GM12878 (cell line): ENCODE results near the gene CTIF. TPM values are rescaled to one million over a fixed set of nuclear protein-coding genes. Genes with fewer than 3 reads are reported as not detected.

Experiments
- ATAC-seq: fragments of 200-7000 bp; cut with Tn5 transposase; 3 replicates; pipeline ENCODE4 v1.9.1; 2020; ENCODE audit warnings: mild to moderate bottlenecking, moderate library complexity
- BruUV-seq: library from RNA; stranded (reverse); fragments of 400-500 nt; replicated peaks from 2 replicates; lab custom pipeline; 2021; lab: Mats Ljungman, UMichigan
- CTCF ChIA-PET: fragments of 300-600 bp; sonication (Branson Sonifier 250); formaldehyde crosslinking; extraction: SDS; loops from one replicate; lab custom pipeline; 2021; ENCODE audit warnings: inconsistent platforms; lab: Yijun Ruan, JAX
- POLR2A ChIA-PET: fragments of 350-600 bp; formaldehyde crosslinking; extraction: SDS; loops from one replicate; lab custom pipeline; 2021; ENCODE audit warnings: inconsistent platforms; lab: Charles Lee
- RAD21 ChIA-PET: fragments of 300-600 bp; sonication (Branson Sonifier 250); formaldehyde crosslinking; loops from one replicate; lab custom pipeline; 2023; ENCODE audit warnings: antibody characterized with exemption; ENCODE audit not compliant: unreplicated experiment; lab: Charles Lee
- SMC1A ChIA-PET: fragments of 300-600 bp; sonication (Branson Sonifier 250); formaldehyde crosslinking; loops from one replicate; lab custom pipeline; 2023; ENCODE audit not compliant: unreplicated experiment, uncharacterized antibody; lab: Charles Lee
- DNase-seq: peaks from one replicate; pipeline ENCODE4 v3.0.0-alpha.2; 2011; ENCODE audit warnings: low read depth, low spot score
- FAIRE-seq: peaks from 3 replicates; lab custom pipeline; 2011; peaks lifted over from hg19 to GRCh38; lab: Jason Lieb, UNC
- H2AFZ ChIP-seq: 2 replicates; pipeline ENCODE4 v1.6.0; 2011; ENCODE audit warnings: low read depth, low read length, control low read depth; ENCODE audit not compliant: control insufficient read depth
- H3K27ac ChIP-seq: 2 replicates; pipeline ENCODE4 v1.5.1; 2011; ENCODE audit warnings: control low read depth; ENCODE audit not compliant: control insufficient read depth, insufficient read depth
- H3K27me3 ChIP-seq, 2 experiments: replicated peaks in 1 of 2; 2 replicates each; pipeline versions ENCODE4 v1.6.0 to v1.6.1; 2011; ENCODE audit warnings: low read length in 1 of 2; ENCODE audit not compliant: control insufficient read depth in 2 of 2, insufficient read depth in 2 of 2
- H3K36me3 ChIP-seq, 2 experiments: 2 replicates each; pipeline ENCODE4 v1.5.1; 2011; ENCODE audit warnings: low read length in 1 of 2; ENCODE audit not compliant: control insufficient read depth in 2 of 2, insufficient read depth in 2 of 2
- H3K4me1 ChIP-seq: 2 replicates; pipeline ENCODE4 v1.6.1; 2011; ENCODE audit warnings: mild to moderate bottlenecking, low read length, moderate library complexity, mixed read lengths; ENCODE audit not compliant: control insufficient read depth, insufficient read depth
- H3K4me2 ChIP-seq: 2 replicates; pipeline ENCODE4 v1.6.0; 2011; ENCODE audit warnings: control low read depth; ENCODE audit not compliant: control insufficient read depth, insufficient read depth
- H3K4me3 ChIP-seq: fragments of 200-600 bp; sonication (generic); 2 replicates; pipeline ENCODE4 v1.5.1; 2016
- H3K79me2 ChIP-seq: 2 replicates; pipeline ENCODE4 v1.6.0; 2011; ENCODE audit warnings: low read length; ENCODE audit not compliant: control insufficient read depth, insufficient read depth
- H3K9ac ChIP-seq: 2 replicates; pipeline ENCODE4 v1.8.0; 2011; ENCODE audit warnings: low read length, control low read depth, mixed read lengths; ENCODE audit not compliant: control insufficient read depth, insufficient read depth
- H3K9me3 ChIP-seq: replicated peaks from 3 replicates; pipeline ENCODE4 v1.5.1; 2011; ENCODE audit warnings: mild to moderate bottlenecking, low read length; ENCODE audit not compliant: control insufficient read depth, insufficient read depth
- H4K20me1 ChIP-seq: 2 replicates; pipeline ENCODE4 v1.6.0; 2011; ENCODE audit not compliant: control insufficient read depth, insufficient read depth
- ETV6 ChIP-seq, 2 experiments: fragments of 450-650 bp in 1 of 2; IDR thresholded peaks in 1 of 2; conservative IDR thresholded peaks in 1 of 2; 2 replicates each; pipeline ENCODE4 v1.6.1; 2014; ENCODE audit warnings: antibody characterized with exemption in 1 of 2, borderline replicate concordance in 1 of 2, low read depth in 1 of 2, mild to moderate bottlenecking in 1 of 2, moderate library complexity in 1 of 2
- HDGF ChIP-seq: fragments of 450-650 bp; IDR thresholded peaks from 2 replicates; pipeline ENCODE4 v1.6.1; 2016; ENCODE audit warnings: antibody characterized with exemption
- MXI1 ChIP-seq: fragments of 150-350 bp; IDR thresholded peaks from 2 replicates; pipeline ENCODE4 v1.6.1; 2011; ENCODE audit warnings: low read depth, mild to moderate bottlenecking, inconsistent platforms, low read length, improper control_type of control experiment
- NR2F1 ChIP-seq: fragments of 450-650 bp; conservative IDR thresholded peaks from 2 replicates; pipeline ENCODE4 v1.6.1; 2017; ENCODE audit warnings: mild to moderate bottlenecking
- RBBP5 ChIP-seq: fragments of 200-600 bp; sonication (generic); conservative IDR thresholded peaks from 2 replicates; pipeline ENCODE4 v1.6.1; 2016
- SP1 ChIP-seq: IDR thresholded peaks from one replicate; pipeline ENCODE4 v1.6.1; 2011; ENCODE audit warnings: low read depth, low read length
- SRF ChIP-seq, 2 experiments: IDR thresholded peaks; 2 replicates each; pipeline ENCODE4 v1.6.1; 2011; ENCODE audit warnings: low read depth in 2 of 2, low read length in 2 of 2, mild to moderate bottlenecking in 1 of 2, moderate library complexity in 1 of 2
- YY1 ChIP-seq: IDR thresholded peaks from 2 replicates; pipeline ENCODE4 v1.6.1; 2011; ENCODE audit warnings: low read depth, mild to moderate bottlenecking, low read length
- ZZZ3 ChIP-seq: IDR thresholded peaks from 2 replicates; pipeline ENCODE4 v1.6.1; 2011; ENCODE audit warnings: low read depth; ENCODE audit not compliant: control insufficient read depth, insufficient read length
- WGBS: methylation state at CpG from one replicate; pipeline ENCODE4 v1.1.6; 2016; ENCODE audit warnings: low lambda C conversion rate; ENCODE audit not compliant: insufficient replicate concordance, insufficient coverage; ENCODE audit errors: missing lambda C conversion rate; 5-methylcytosine and 5-hydroxymethylcytosine counted together
- in situ Hi-C: fragments of 300-500 bp; cut with MboI; formaldehyde crosslinking; loops from 9 replicates; pipeline ENCODE4 v1.14.3; 2018; ENCODE audit warnings: mixed read lengths
- intact Hi-C: fragments of 100-400 bp; cut with micrococcal nuclease; formaldehyde crosslinking; loops from one replicate; pipeline ENCODE4 v1.14.2; 2022; ENCODE audit not compliant: unreplicated experiment
- polyA plus RNA-seq, 11 experiments: library from polyadenylated mRNA; depleted of rRNA in 4 of 11; unstranded in 6 of 11; stranded (reverse) in 5 of 11; fragments of >200 nt; fragmentation: Nextera tagmentation in 4 of 11; fragmentation: Illumina TruSeq in 1 of 11; extraction: Ambion mirVana in 4 of 11; extraction: Trizol in 1 of 11; gene quantifications; 1 replicate in 1 of 11; 2 replicates in 10 of 11; pipeline versions ENCODE4 v1.2.1 to v1.2.3, GENCODE V29; 2011 to 2016; ENCODE audit warnings: inconsistent platforms in 2 of 11, missing spikeins in 2 of 11, low read depth in 1 of 11
- total RNA-seq, 4 experiments: library from RNA; depleted of rRNA in 3 of 4; stranded (reverse); fragments of >200 nt in 3 of 4; fragmentation: Illumina TruSeq in 1 of 4; extraction: Trizol in 1 of 4; gene quantifications; 2 replicates each; pipeline versions ENCODE4 v1.2.1 to v1.2.3, GENCODE V29; 2013 to 2021
- TF ChIP-seq, protein P1 (sequence below): fragments of 450-650 bp; IDR thresholded peaks from 2 replicates; pipeline ENCODE4 v1.6.1; 2016; ENCODE audit warnings: mild to moderate bottlenecking

The CTIF gene
- total and polyA plus RNA-seq, 10 of the 15 experiments (the other 5 are each of a cell fraction or from before 2014, with no cell fraction given), result 0.06 to 11.6 (median 2.5) TPM

DNA sequence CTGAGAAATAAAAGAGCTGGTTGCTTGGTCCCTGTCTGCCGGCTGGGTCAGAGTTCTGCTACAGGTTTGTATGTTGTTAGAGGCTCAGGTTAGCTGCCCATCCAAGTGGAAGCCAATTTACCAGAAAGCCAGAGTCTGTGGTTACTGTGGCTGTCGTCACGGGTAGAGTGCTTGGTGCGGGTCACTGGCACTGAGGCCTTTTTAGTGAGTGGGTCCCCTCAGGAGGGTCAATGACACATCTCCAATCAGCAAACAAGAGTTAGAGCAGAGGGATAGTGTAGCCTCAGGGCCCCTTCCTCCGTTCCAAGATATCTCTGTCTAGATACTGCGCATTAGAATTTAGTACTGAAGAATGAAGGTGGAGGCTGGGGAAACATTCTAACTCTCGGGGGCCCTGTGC, 41.2 kb downstream of the CTIF start:
- 78% methylated on average over 7 of the region's 7 CpGs for WGBS
- no peak for TF ChIP-seq SP1
- TF ChIP-seq SRF (IDR thresholded peaks at IDR 0.05; ENCODE audit: low read depth in 2 of 2, low read length in 2 of 2), result no peak
- TF ChIP-seq YY1, result no peak
- TF ChIP-seq MXI1, result no peak
- no peak for TF ChIP-seq ETV6 (conservative IDR thresholded peaks at IDR 0.05 in 1 of 2, IDR thresholded peaks at IDR 0.05 in 1 of 2; ENCODE audit: borderline replicate concordance in 1 of 2, low read depth in 1 of 2)
- no peak for TF ChIP-seq RBBP5
- TF ChIP-seq NR2F1, result no peak
- no peak for TF ChIP-seq ZZZ3
- TF ChIP-seq, protein P1, sequence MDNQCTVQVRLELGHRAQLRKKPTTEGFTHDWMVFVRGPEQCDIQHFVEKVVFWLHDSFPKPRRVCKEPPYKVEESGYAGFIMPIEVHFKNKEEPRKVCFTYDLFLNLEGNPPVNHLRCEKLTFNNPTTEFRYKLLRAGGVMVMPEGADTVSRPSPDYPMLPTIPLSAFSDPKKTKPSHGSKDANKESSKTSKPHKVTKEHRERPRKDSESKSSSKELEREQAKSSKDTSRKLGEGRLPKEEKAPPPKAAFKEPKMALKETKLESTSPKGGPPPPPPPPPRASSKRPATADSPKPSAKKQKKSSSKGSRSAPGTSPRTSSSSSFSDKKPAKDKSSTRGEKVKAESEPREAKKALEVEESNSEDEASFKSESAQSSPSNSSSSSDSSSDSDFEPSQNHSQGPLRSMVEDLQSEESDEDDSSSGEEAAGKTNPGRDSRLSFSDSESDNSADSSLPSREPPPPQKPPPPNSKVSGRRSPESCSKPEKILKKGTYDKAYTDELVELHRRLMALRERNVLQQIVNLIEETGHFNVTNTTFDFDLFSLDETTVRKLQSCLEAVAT, result no peak
- TF ChIP-seq HDGF, result no peak
- ATAC-seq, result no peak
- no peak overlapping the region for H3K4me2 ChIP-seq
- DNase-seq, result no peak
- POLR2A ChIA-PET, result no interaction called here
- H3K79me2 ChIP-seq, result no peaks in the 10 kb centered on the region
- intact Hi-C loops, result no loop called here
- H4K20me1 ChIP-seq, result no peaks in the 10 kb centered on the region
- H2AFZ ChIP-seq, result no peak overlapping the region
- no peak overlapping the region for H3K27ac ChIP-seq
- no peaks in the 10 kb centered on the region for H3K27me3 ChIP-seq
- H3K4me1 ChIP-seq, result no peaks in the 10 kb centered on the region
- H3K36me3 ChIP-seq, result no peaks in the 10 kb centered on the region
- no peak overlapping the region for H3K9ac ChIP-seq
- RAD21 ChIA-PET, result no interaction called here
- BruUV-seq, result no TSS peak
- no peak for FAIRE-seq
- no peak overlapping the region for H3K4me3 ChIP-seq
- H3K9me3 ChIP-seq, result no peaks in the 10 kb centered on the region; the same call in 2 of the 3 replicates
- CTCF ChIA-PET, result no interaction called here
- in situ Hi-C loops, result no loop called here
- SMC1A ChIA-PET, result no interaction called here
